ENCODE data around the gene WNT7A.

The WNT7A gene

GRCh38 chr3:13833506-13834257, 46.2 kb downstream of the WNT7A start:
- no peak for TF ChIP-seq CTCF (IDR thresholded peaks at IDR 0.05; ENCODE audit: borderline replicate concordance, control extremely low read depth, extremely low read depth, insufficient read depth, missing control alignments)
- DNase-seq (ENCODE audit: low spot score): no peak
- in situ Hi-C loops (cut with MboI; ENCODE audit: low sequenced_read_pairs, unreplicated experiment): no loop called here

GRCh38 chr3:13832130-13832529, 47.7 kb downstream of the WNT7A start:
- no peak for TF ChIP-seq CTCF (IDR thresholded peaks at IDR 0.05; ENCODE audit: borderline replicate concordance, control extremely low read depth, extremely low read depth, insufficient read depth, missing control alignments)
- DNase-seq (ENCODE audit: low spot score): no peak
- in situ Hi-C loops (cut with MboI; ENCODE audit: low sequenced_read_pairs, unreplicated experiment): no loop called here

- no peak for DNase-seq (ENCODE audit: low spot score)
- in situ Hi-C loops (cut with MboI; ENCODE audit: low sequenced_read_pairs, unreplicated experiment): no loop called here
- TF ChIP-seq CTCF (IDR thresholded peaks at IDR 0.05; ENCODE audit: borderline replicate concordance, control extremely low read depth, extremely low read depth, insufficient read depth, missing control alignments): no peak
Measured at GRCh38 chr3:13831386-13831996, 48.4 kb downstream of the WNT7A start.

GRCh38 chr3:13829311-13829710, 50.6 kb downstream of the WNT7A start:
- in situ Hi-C loops (cut with MboI; ENCODE audit: low sequenced_read_pairs, unreplicated experiment): no loop called here
- TF ChIP-seq CTCF (IDR thresholded peaks at IDR 0.05; ENCODE audit: borderline replicate concordance, control extremely low read depth, extremely low read depth, insufficient read depth, missing control alignments): no peak

GRCh38 chr3:13828501-13829265, 51.2 kb downstream of the WNT7A start:
- in situ Hi-C loops (cut with MboI; ENCODE audit: low sequenced_read_pairs, unreplicated experiment): no loop called here
- no peak for DNase-seq (ENCODE audit: low spot score)
- no peak for TF ChIP-seq CTCF (IDR thresholded peaks at IDR 0.05; ENCODE audit: borderline replicate concordance, control extremely low read depth, extremely low read depth, insufficient read depth, missing control alignments)

More at GRCh38 chr3:13829311-13829710, 50.6 kb downstream of the WNT7A start:
- DNase-seq (ENCODE audit: low spot score): no peak

GRCh38 chr3:13827699-13828098, 52.2 kb downstream of the WNT7A start:
- in situ Hi-C loops (cut with MboI; ENCODE audit: low sequenced_read_pairs, unreplicated experiment): no loop called here
- no peak for DNase-seq (ENCODE audit: low spot score)
- TF ChIP-seq CTCF (IDR thresholded peaks at IDR 0.05; ENCODE audit: borderline replicate concordance, control extremely low read depth, extremely low read depth, insufficient read depth, missing control alignments): no peak
